Esophagus muscularis mucosa (tissue), 4 donors: ENCODE data around the gene KLHL14. TPM values are rescaled to one million over a fixed set of nuclear protein-coding genes. Genes with fewer than 3 reads are reported as not detected.

Source experiments
- DNase-seq: peaks from one replicate; pipeline ENCODE4 v3.0.0-alpha.2; 2017; ENCODE audit errors: extremely low spot score
- H3K27ac ChIP-seq, 4 donors: fragments of 200-600 bp; sonication (generic); replicated peaks in 1 of 4; 1 replicate in 3 of 4; 2 replicates in 1 of 4; pipeline ENCODE4 v1.5.1; 2016 to 2019; ENCODE audit warnings: mild to moderate bottlenecking in 1 of 4
- H3K27me3 ChIP-seq, 4 donors: fragments of 200-600 bp; sonication (generic); one replicate each; pipeline versions ENCODE4 v1.5.1 to v1.6.0; 2016 to 2019
- H3K36me3 ChIP-seq, 4 donors: fragments of 200-600 bp; sonication (generic); one replicate each; pipeline ENCODE4 v1.5.1; 2016 to 2019
- H3K4me1 ChIP-seq, 4 donors: fragments of 200-600 bp; sonication (generic); one replicate each; pipeline ENCODE4 v1.5.1; 2016 to 2019
- H3K4me3 ChIP-seq, 4 donors: fragments of 200-600 bp; sonication (generic); 1 replicate in 2 of 4; 2 replicates in 2 of 4; pipeline ENCODE4 v1.5.1; 2016 to 2019; ENCODE audit warnings: mild to moderate bottlenecking in 4 of 4, moderate library complexity in 1 of 4
- H3K9me3 ChIP-seq, 4 donors: fragments of 200-600 bp; sonication (generic); 1 replicate in 3 of 4; 2 replicates in 1 of 4; pipeline ENCODE4 v1.5.1; 2016 to 2019
- EP300 ChIP-seq: sonication (generic); formaldehyde crosslinking; IDR thresholded peaks from one replicate; pipeline ENCODE4 v1.6.1; 2017; ENCODE audit warnings: antibody characterized with exemption
- POLR2A ChIP-seq: fragments of 450-650 bp; IDR thresholded peaks from one replicate; pipeline ENCODE4 v1.6.1; 2017; ENCODE audit warnings: antibody characterized with exemption, moderate library complexity, mild to moderate bottlenecking, low read depth
- POLR2AphosphoS5 ChIP-seq, 2 donors: sonication (generic); formaldehyde crosslinking; IDR thresholded peaks; one replicate each; pipeline ENCODE4 v1.6.1; 2017; ENCODE audit warnings: antibody characterized with exemption in 2 of 2
- WGBS: methylation state at CpG from one replicate; pipeline ENCODE4 v1.1.5; 2018; 5-methylcytosine and 5-hydroxymethylcytosine counted together
- intact Hi-C: fragments of 100-400 bp; cut with DNase I; formaldehyde crosslinking; loops from one replicate; pipeline ENCODE4 v1.15.1; 2023
- total RNA-seq, 4 donors: library from RNA; depleted of rRNA; stranded (reverse); fragments of >200 nt; gene quantifications; one replicate each; pipeline versions ENCODE4 v1.1.0 to v1.2.1, GENCODE V29; 2016
- TF ChIP-seq, protein P1 (sequence below), 3 experiments: fragments of 200-600 bp in 2 of 3; fragments of 450-650 bp in 1 of 3; sonication (generic) in 2 of 3; IDR thresholded peaks; one replicate each; pipeline ENCODE4 v1.5.1; 2017 to 2019; ENCODE audit warnings: antibody characterized with exemption in 3 of 3, mild to moderate bottlenecking in 2 of 3, moderate library complexity in 1 of 3

KLHL14 gene
- total RNA-seq, 4 donors from 2014 or later = 0.06 to 0.50 (median 0.26) TPM; not detected in 1

- Histone ChIP-seq H3K4me1 (no peaks in the 10 kb centered on the region), H3K27ac (no peak overlapping the region), H3K4me3 (no peak overlapping the region), H3K36me3 (no peaks in the 10 kb centered on the region), H3K27me3 (no peaks in the 10 kb centered on the region), H3K9me3 (peaks cover 0 to 10% (median 0%) of the 10 kb centered on the region in 4 donors)
- 100% methylated on average over 1 of the region's 1 CpG for WGBS
- DNase-seq = no peak
- TF ChIP-seq, protein P1, sequence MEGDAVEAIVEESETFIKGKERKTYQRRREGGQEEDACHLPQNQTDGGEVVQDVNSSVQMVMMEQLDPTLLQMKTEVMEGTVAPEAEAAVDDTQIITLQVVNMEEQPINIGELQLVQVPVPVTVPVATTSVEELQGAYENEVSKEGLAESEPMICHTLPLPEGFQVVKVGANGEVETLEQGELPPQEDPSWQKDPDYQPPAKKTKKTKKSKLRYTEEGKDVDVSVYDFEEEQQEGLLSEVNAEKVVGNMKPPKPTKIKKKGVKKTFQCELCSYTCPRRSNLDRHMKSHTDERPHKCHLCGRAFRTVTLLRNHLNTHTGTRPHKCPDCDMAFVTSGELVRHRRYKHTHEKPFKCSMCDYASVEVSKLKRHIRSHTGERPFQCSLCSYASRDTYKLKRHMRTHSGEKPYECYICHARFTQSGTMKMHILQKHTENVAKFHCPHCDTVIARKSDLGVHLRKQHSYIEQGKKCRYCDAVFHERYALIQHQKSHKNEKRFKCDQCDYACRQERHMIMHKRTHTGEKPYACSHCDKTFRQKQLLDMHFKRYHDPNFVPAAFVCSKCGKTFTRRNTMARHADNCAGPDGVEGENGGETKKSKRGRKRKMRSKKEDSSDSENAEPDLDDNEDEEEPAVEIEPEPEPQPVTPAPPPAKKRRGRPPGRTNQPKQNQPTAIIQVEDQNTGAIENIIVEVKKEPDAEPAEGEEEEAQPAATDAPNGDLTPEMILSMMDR (IDR thresholded peaks at IDR 0.05) = no peak
- no peak for TF ChIP-seq EP300
- no peak for TF ChIP-seq POLR2AphosphoS5 (IDR thresholded peaks at IDR 0.05)
- no peak for TF ChIP-seq POLR2A
- intact Hi-C loops = no loop called here
These were observed 40.7 kb downstream of the KLHL14 start for GRCh38 chr18:32732165-32732564.

DNA sequence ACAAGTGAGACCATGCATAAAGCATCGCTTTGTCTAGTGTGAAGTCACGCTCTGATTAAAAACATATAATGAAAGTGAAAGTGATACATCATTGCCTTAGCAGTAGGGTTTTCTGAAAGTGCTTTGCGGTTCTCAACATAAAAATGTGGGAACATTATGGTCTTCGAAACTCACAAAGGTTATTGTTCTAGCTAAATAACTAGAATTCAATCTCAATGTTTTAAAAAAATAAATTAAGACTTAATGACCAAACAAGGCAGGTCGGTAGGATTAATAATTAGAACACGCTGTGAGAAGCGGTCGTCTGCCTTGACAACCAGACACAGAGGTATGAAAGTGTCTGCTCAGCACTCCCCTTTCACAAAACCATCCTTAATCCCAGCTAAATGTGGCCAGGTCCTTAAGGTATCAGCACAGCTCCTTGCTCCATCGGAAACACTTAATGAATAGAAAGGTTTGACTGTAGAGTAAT, 42.2 kb downstream of the KLHL14 start:
- intact Hi-C loops = no loop called here
- Histone ChIP-seq H3K36me3 (no peaks in the 10 kb centered on the region), H3K9me3 (peaks cover 0 to 10% (median 0%) of the 10 kb centered on the region in 4 donors), H3K27ac (no peak overlapping the region), H3K4me3 (peak overlapping the region; percentile 21 to 52 (median 35)), H3K27me3 (no peaks in the 10 kb centered on the region), H3K4me1 (no peaks in the 10 kb centered on the region)
- DNase-seq = no peak
- TF ChIP-seq POLR2AphosphoS5 (IDR thresholded peaks at IDR 0.05) (no peak), EP300 (no peak), POLR2A (no peak)
- TF ChIP-seq, protein P1 (IDR thresholded peaks at IDR 0.05) = no peak
- WGBS = 63% methylated on average over 9 of the region's 9 CpGs

DNA sequence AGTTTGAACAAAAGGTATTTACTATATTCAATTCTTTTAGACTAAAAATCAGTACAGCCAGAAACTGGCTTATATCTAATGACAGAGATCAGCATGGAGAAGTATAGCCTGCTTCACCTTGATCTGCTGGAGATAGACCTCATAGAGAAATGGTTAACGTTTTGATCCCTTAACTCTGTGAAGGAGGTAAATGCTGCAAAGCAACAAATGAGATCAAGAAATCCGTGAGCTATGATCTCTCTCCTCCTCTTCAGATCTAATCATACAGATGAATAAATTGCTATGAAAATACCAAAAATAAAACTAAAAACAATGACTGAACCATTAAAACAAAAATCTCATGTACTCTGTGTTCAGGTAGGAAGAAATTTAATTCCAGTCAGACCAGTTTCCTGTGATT, 42.8 kb downstream of the KLHL14 start:
- Histone ChIP-seq H3K9me3 (peaks cover 0 to 10% (median 0%) of the 10 kb centered on the region in 4 donors), H3K27ac (no peak overlapping the region), H3K36me3 (no peaks in the 10 kb centered on the region), H3K27me3 (no peaks in the 10 kb centered on the region), H3K4me1 (no peaks in the 10 kb centered on the region), H3K4me3 (peak overlapping the region; percentile 21 to 52 (median 35))
- 50% methylated on average over 2 of the region's 2 CpGs for WGBS
- TF ChIP-seq, protein P1 (IDR thresholded peaks at IDR 0.05) = no peak
- no peak for TF ChIP-seq POLR2AphosphoS5 (IDR thresholded peaks at IDR 0.05)
- no peak for TF ChIP-seq POLR2A
- TF ChIP-seq EP300 = no peak
- intact Hi-C loops = no loop called here
- DNase-seq = no peak

DNA sequence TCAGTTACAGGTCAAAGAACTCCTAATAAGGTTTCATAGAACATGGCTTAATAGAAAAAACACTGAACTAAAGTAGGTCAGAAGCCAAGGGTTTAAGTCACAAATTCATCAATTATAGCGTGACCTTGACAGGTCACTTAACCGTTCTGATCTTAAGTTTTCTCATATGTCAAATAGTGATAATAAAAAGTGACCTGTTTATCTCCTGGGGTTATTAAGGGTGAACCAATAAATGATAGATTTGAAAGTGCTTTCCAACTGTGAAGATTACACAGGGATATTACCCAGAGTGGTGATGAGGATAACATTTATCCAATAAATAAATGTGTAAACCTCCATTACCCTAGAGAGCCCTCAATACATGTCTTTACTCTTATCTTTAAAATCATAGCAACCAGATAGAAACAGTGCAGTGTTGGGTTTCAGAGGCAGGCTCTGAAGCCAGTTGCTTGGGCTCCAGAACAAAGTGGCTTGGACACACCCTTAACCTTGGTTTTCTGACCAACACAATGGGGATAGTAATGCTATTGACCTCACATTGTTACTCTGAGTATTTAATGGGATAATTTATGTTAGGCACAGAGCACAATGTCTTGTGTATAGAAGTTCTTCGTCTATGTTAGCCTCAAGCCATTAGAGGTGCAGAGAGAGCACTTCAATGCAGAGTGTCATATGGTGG, 48.6 kb downstream of the KLHL14 start:
- no peaks in the 10 kb centered on the region for H3K9me3 ChIP-seq
- intact Hi-C loops = no loop called here
- H3K36me3 ChIP-seq = no peaks in the 10 kb centered on the region
- H3K4me1 ChIP-seq = no peaks in the 10 kb centered on the region
- no peak for TF ChIP-seq POLR2A
- TF ChIP-seq, protein P1 (IDR thresholded peaks at IDR 0.05) = no peak
- no peak for TF ChIP-seq EP300
- no peak for TF ChIP-seq POLR2AphosphoS5 (IDR thresholded peaks at IDR 0.05)
- no peak overlapping the region for H3K4me3 ChIP-seq
- no peak for DNase-seq
- no peak overlapping the region for H3K27ac ChIP-seq
- WGBS = 52% methylated on average over 3 of the region's 3 CpGs
- H3K27me3 ChIP-seq = no peaks in the 10 kb centered on the region
